OCI-LY7 (cell line): Measurements from ENCODE around the gene APBA1. TPM values are rescaled to one million over a fixed set of nuclear protein-coding genes. Genes with fewer than 3 reads are reported as not detected.

Source experiments
- BruUV-seq: library from RNA; stranded (reverse); fragments of 400-500 nt; replicated peaks from 2 replicates; lab custom pipeline; 2021; lab: Mats Ljungman, UMichigan
- CTCF ChIA-PET: fragments of 300-600 bp; sonication (Branson Sonifier 250); formaldehyde crosslinking; loops from one replicate; lab custom pipeline; 2022; ENCODE audit warnings: antibody characterized with exemption; ENCODE audit not compliant: unreplicated experiment; lab: Charles Lee
- POLR2A ChIA-PET: fragments of 300-600 bp; sonication (Branson Sonifier 250); formaldehyde crosslinking; loops from one replicate; lab custom pipeline; 2022; ENCODE audit warnings: antibody characterized with exemption; lab: Charles Lee
- DNase-seq: peaks from one replicate; pipeline ENCODE4 v3.0.0-alpha.2; 2015; ENCODE audit warnings: low spot score
- H2AFZ ChIP-seq: fragments of 200-600 bp; sonication (generic), shearing (Covaris generic); 2 replicates; pipeline ENCODE4 v1.6.1; 2014; ENCODE audit warnings: mild to moderate bottlenecking, antibody characterized with exemption, low read length, moderate library complexity
- H3K27ac ChIP-seq: fragments of 200-600 bp; sonication (generic); 2 replicates; pipeline ENCODE4 v1.5.1; 2014; ENCODE audit warnings: mixed run types, low read depth, mild to moderate bottlenecking, moderate library complexity, low read length, inconsistent platforms; ENCODE audit not compliant: poor library complexity, severe bottlenecking
- H3K36me3 ChIP-seq: fragments of 200-600 bp; sonication (generic); 2 replicates; pipeline ENCODE4 v1.6.1; 2014; ENCODE audit warnings: mild to moderate bottlenecking, antibody characterized with exemption, low read length, moderate library complexity, mixed read lengths; ENCODE audit not compliant: insufficient read depth
- H3K4me1 ChIP-seq: fragments of 200-600 bp; sonication (generic); 2 replicates; pipeline ENCODE4 v1.5.1; 2014; ENCODE audit warnings: mild to moderate bottlenecking, low read length; ENCODE audit not compliant: insufficient read depth, poor library complexity, severe bottlenecking
- H3K4me2 ChIP-seq: fragments of 200-600 bp; sonication (generic); 2 replicates; pipeline ENCODE4 v1.6.1; 2014; ENCODE audit warnings: mild to moderate bottlenecking, low read length
- H3K4me3 ChIP-seq: fragments of 200-600 bp; sonication (generic); 2 replicates; pipeline ENCODE4 v1.5.1; 2014; ENCODE audit warnings: mild to moderate bottlenecking, low read depth, low read length; ENCODE audit not compliant: poor library complexity, severe bottlenecking
- H3K79me2 ChIP-seq: fragments of 200-600 bp; sonication (generic); 2 replicates; pipeline ENCODE4 v1.6.1; 2016; ENCODE audit warnings: low read depth, mild to moderate bottlenecking, low read length, moderate library complexity, mixed read lengths; ENCODE audit not compliant: insufficient read depth
- H3K9me2 ChIP-seq: fragments of 200-600 bp; sonication (generic); 2 replicates; pipeline ENCODE4 v1.6.1; 2016; ENCODE audit warnings: mild to moderate bottlenecking, low read length, mixed read lengths; ENCODE audit not compliant: insufficient read depth
- H3K9me3 ChIP-seq: fragments of 200-600 bp; sonication (generic); 2 replicates; pipeline ENCODE4 v1.6.1; 2014; ENCODE audit warnings: mild to moderate bottlenecking, mixed run types, low read length, mixed read lengths
- H4K20me1 ChIP-seq: fragments of 200-600 bp; sonication (generic); 2 replicates; pipeline ENCODE4 v1.6.1; 2014; ENCODE audit warnings: mild to moderate bottlenecking, antibody characterized with exemption, low read length, moderate library complexity, mixed read lengths; ENCODE audit not compliant: insufficient read depth
- EZH2phosphoT487 ChIP-seq: fragments of 200-600 bp; sonication (generic); IDR thresholded peaks from 2 replicates; pipeline ENCODE4 v1.6.1; 2018; ENCODE audit warnings: low read depth, borderline replicate concordance, mild to moderate bottlenecking, mixed run types, antibody characterized with exemption, low read length, moderate library complexity, mixed read lengths
- intact Hi-C: fragments of 100-400 bp; cut with micrococcal nuclease; formaldehyde crosslinking; loops from one replicate; pipeline ENCODE4 v1.10.0; 2022; ENCODE audit not compliant: unreplicated experiment
- total RNA-seq, 2 experiments: library from RNA; depleted of rRNA in 1 of 2; stranded (reverse); fragments of >200 nt in 1 of 2; shearing (Covaris generic) in 1 of 2; gene quantifications; 2 replicates each; pipeline ENCODE4 v1.2.3, GENCODE V29; 2014 to 2022
- TF ChIP-seq, protein P1 (sequence below): fragments of 200-600 bp; sonication (generic); conservative IDR thresholded peaks from 2 replicates; pipeline ENCODE4 v1.5.1; 2014; ENCODE audit warnings: mild to moderate bottlenecking, antibody characterized with exemption, low read length, moderate library complexity, mixed read lengths

Gene APBA1
- total RNA-seq, 2 experiments from 2014 or later = not detected

DNA sequence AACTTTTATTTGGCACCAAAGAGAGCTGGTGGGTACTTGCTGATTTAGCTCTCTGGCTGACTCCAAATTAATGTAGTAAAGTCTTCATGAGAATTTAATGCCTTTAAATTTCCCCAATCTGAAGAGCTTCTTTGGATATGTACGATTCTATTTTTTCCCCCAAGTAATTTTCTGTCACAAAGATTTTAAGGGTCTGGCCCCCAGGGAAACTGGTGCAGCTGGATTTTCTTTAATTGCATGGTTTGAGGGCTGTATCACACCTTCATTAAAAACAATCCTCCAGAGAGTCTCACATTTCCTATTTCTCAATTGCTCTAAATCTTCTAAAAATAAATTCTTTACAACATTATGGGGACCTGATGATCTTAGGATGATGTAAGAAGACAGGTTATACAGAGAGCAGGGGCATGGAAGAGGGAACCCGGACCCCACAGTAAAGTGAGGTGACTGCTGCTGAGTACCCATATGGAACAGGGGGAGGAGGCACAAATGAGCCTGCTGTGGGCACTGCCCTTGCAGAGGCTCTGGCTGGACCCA, 188.2 kb downstream of the APBA1 start:
- Histone ChIP-seq H3K4me1 (no peaks in the 10 kb centered on the region), H3K79me2 (no peaks in the 10 kb centered on the region), H3K27ac (no peak overlapping the region), H3K9me3 (no peaks in the 10 kb centered on the region), H3K9me2 (no peaks in the 10 kb centered on the region), H2AFZ (no peak overlapping the region), H3K4me2 (no peak overlapping the region), H4K20me1 (no peaks in the 10 kb centered on the region), H3K36me3 (no peaks in the 10 kb centered on the region), H3K4me3 (no peak overlapping the region)
- DNase-seq = no peak
- POLR2A ChIA-PET = no interaction called here
- CTCF ChIA-PET = no interaction called here
- no TSS peak for BruUV-seq
- TF ChIP-seq EZH2phosphoT487 = no peak
- TF ChIP-seq, protein P1, sequence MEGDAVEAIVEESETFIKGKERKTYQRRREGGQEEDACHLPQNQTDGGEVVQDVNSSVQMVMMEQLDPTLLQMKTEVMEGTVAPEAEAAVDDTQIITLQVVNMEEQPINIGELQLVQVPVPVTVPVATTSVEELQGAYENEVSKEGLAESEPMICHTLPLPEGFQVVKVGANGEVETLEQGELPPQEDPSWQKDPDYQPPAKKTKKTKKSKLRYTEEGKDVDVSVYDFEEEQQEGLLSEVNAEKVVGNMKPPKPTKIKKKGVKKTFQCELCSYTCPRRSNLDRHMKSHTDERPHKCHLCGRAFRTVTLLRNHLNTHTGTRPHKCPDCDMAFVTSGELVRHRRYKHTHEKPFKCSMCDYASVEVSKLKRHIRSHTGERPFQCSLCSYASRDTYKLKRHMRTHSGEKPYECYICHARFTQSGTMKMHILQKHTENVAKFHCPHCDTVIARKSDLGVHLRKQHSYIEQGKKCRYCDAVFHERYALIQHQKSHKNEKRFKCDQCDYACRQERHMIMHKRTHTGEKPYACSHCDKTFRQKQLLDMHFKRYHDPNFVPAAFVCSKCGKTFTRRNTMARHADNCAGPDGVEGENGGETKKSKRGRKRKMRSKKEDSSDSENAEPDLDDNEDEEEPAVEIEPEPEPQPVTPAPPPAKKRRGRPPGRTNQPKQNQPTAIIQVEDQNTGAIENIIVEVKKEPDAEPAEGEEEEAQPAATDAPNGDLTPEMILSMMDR = no peak
- intact Hi-C loops = no loop called here

DNA sequence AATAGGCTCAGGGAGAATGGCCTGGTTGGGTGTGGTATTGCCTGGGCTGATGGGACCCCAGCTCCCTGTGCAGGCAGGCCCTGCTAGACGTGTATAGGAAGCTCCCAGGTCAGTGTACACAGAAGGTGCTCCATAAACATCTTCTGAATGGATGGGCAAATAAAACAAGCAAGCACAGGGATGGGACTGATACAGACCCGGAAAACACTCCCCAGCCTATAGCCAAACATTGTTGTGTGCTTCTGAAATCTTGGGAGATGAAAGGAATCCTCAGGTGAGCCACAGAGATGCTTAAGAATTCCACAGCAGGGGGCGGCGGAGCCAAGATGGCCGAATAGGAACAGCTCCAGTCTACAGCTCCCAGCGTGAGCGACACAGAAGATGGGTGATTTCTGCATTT, 195.4 kb downstream of the APBA1 start:
- Histone ChIP-seq H3K27ac (no peak overlapping the region), H3K79me2 (no peaks in the 10 kb centered on the region), H3K36me3 (no peaks in the 10 kb centered on the region), H4K20me1 (no peaks in the 10 kb centered on the region), H3K4me2 (no peak overlapping the region), H3K4me1 (no peaks in the 10 kb centered on the region), H3K9me3 (no peaks in the 10 kb centered on the region), H2AFZ (no peak overlapping the region), H3K9me2 (no peaks in the 10 kb centered on the region), H3K4me3 (no peak overlapping the region)
- ChIA-PET CTCF (no interaction called here), POLR2A (interaction anchor here (0.6 kb wide), 1 partner anchor 316 kb away, joined by 3 read pairs; no protein-coding TSS in a partner anchor)
- intact Hi-C loops = no loop called here
- no peak for DNase-seq
- no TSS peak for BruUV-seq
- TF ChIP-seq EZH2phosphoT487 = no peak
- TF ChIP-seq, protein P1 = no peak

GRCh38 chr9:69476016-69476415, 196.2 kb downstream of the APBA1 start:
- no peaks in the 10 kb centered on the region for H3K9me2 ChIP-seq
- no peak overlapping the region for H2AFZ ChIP-seq
- H3K36me3 ChIP-seq = no peaks in the 10 kb centered on the region
- no peaks in the 10 kb centered on the region for H3K4me1 ChIP-seq
- no peak overlapping the region for H3K27ac ChIP-seq
- BruUV-seq = no TSS peak
- no peak for DNase-seq
- ChIA-PET CTCF (no interaction called here), POLR2A (interaction anchor here (0.7 kb wide), 1 partner anchor 112 kb away, joined by 3 read pairs; no protein-coding TSS in a partner anchor)
- intact Hi-C loops = no loop called here
- H4K20me1 ChIP-seq = no peaks in the 10 kb centered on the region
- no peak overlapping the region for H3K4me2 ChIP-seq
- H3K9me3 ChIP-seq = no peaks in the 10 kb centered on the region
- TF ChIP-seq, protein P1 = no peak
- no peak for TF ChIP-seq EZH2phosphoT487
- H3K79me2 ChIP-seq = no peaks in the 10 kb centered on the region
- H3K4me3 ChIP-seq = no peak overlapping the region
